GM23248 (cell line): Measurements from ENCODE around the gene SIK3.

Source experiments
- EZH2 ChIP-seq: fragments of 200-600 bp; sonication (generic); IDR thresholded peaks from 2 replicates; pipeline ENCODE4 v1.6.1; 2018; ENCODE audit warnings: antibody characterized with exemption, mild to moderate bottlenecking; ENCODE audit not compliant: insufficient read depth, poor library complexity, severe bottlenecking
- EZH2phosphoT487 ChIP-seq: fragments of 200-600 bp; sonication (generic); IDR thresholded peaks from 2 replicates; pipeline ENCODE4 v1.6.1; 2018; ENCODE audit warnings: antibody characterized with exemption, moderate library complexity, mild to moderate bottlenecking, low read depth; ENCODE audit not compliant: insufficient read depth

DNA sequence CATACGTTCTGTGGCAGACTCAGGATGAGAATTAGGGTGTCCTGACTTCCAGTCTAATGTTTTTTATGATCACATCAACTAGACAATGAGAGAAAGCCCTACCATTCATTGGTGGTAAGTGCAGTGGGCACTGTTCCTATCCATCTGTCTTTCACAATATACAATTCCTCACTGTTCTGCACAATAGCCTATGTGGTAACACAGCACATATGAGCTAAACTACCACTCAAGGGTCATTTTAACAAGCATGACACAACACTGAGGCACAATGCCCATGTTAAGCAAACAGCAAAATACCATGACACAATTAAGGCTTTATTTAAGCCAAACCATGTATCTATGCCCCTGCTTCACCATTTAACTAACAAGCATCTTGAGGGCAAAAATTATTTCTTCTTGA lies 52.3 kb downstream of the SIK3 start:
- TF ChIP-seq EZH2phosphoT487 = no peak
- no peak for TF ChIP-seq EZH2
